HEK293T (cell line): ENCODE data around the gene SH3RF2.

ENCODE experiments used
- CTCF ChIA-PET: fragments of 350-600 bp; formaldehyde crosslinking; extraction: SDS; loops from one replicate; lab custom pipeline; 2021; ENCODE audit warnings: antibody characterized with exemption, inconsistent platforms; lab: Yijun Ruan, JAX
- POLR2A ChIA-PET: fragments of 350-600 bp; formaldehyde crosslinking; extraction: SDS; loops from one replicate; lab custom pipeline; 2020; ENCODE audit warnings: antibody characterized with exemption, inconsistent platforms; lab: Yijun Ruan, JAX
- DNase-seq: peaks from one replicate; pipeline ENCODE4 v3.0.0; 2012; ENCODE audit warnings: mixed read lengths; ENCODE audit errors: extremely low spot score
- ARNT ChIP-seq: fragments of 450-650 bp; IDR thresholded peaks from 2 replicates; pipeline ENCODE4 v1.6.1; 2017; ENCODE audit warnings: mild to moderate bottlenecking
- BHLHE40 ChIP-seq: fragments of 450-650 bp; IDR thresholded peaks from 2 replicates; pipeline ENCODE4 v1.6.1; 2016; ENCODE audit warnings: mild to moderate bottlenecking, moderate library complexity, borderline replicate concordance
- CTBP1 ChIP-seq: fragments of 450-650 bp; IDR thresholded peaks from 2 replicates; pipeline ENCODE4 v1.6.1; 2016; ENCODE audit warnings: borderline replicate concordance
- ELF4 ChIP-seq: fragments of 450-650 bp; IDR thresholded peaks from 2 replicates; pipeline ENCODE4 v1.6.1; 2017; ENCODE audit warnings: antibody characterized with exemption
- FOXA1 ChIP-seq: fragments of 450-650 bp; IDR thresholded peaks from 2 replicates; pipeline ENCODE4 v1.6.1; 2016; ENCODE audit warnings: mild to moderate bottlenecking
- FOXK2 ChIP-seq: fragments of 450-650 bp; IDR thresholded peaks from 2 replicates; pipeline ENCODE4 v1.6.1; 2016; ENCODE audit warnings: mild to moderate bottlenecking
- FOXM1 ChIP-seq: fragments of 450-650 bp; IDR thresholded peaks from 2 replicates; pipeline ENCODE4 v1.6.1; 2017; ENCODE audit warnings: mild to moderate bottlenecking, borderline replicate concordance
- HDGF ChIP-seq: fragments of 450-650 bp; IDR thresholded peaks from 2 replicates; pipeline ENCODE4 v1.6.1; 2017; ENCODE audit warnings: antibody characterized with exemption, borderline replicate concordance
- L3MBTL2 ChIP-seq: fragments of 450-650 bp; conservative IDR thresholded peaks from 2 replicates; pipeline ENCODE4 v1.6.1; 2016; ENCODE audit warnings: mild to moderate bottlenecking
- LEF1 ChIP-seq: fragments of 450-650 bp; IDR thresholded peaks from 2 replicates; pipeline ENCODE4 v1.6.1; 2017; ENCODE audit warnings: mild to moderate bottlenecking, borderline replicate concordance
- NFRKB ChIP-seq: fragments of 450-650 bp; IDR thresholded peaks from 2 replicates; pipeline ENCODE4 v1.6.1; 2016; ENCODE audit warnings: mild to moderate bottlenecking, moderate library complexity
- PKNOX1 ChIP-seq: fragments of 450-650 bp; IDR thresholded peaks from 2 replicates; pipeline ENCODE4 v1.6.1; 2016
- SP1 ChIP-seq: fragments of 450-650 bp; IDR thresholded peaks from 2 replicates; pipeline ENCODE4 v1.6.1; 2017
- SUZ12 ChIP-seq: fragments of 450-650 bp; IDR thresholded peaks from 2 replicates; pipeline ENCODE4 v1.6.1; 2016; ENCODE audit warnings: mild to moderate bottlenecking
- TARDBP ChIP-seq: fragments of 450-650 bp; IDR thresholded peaks from 2 replicates; pipeline ENCODE4 v1.6.1; 2016
- ZNF384 ChIP-seq: fragments of 450-650 bp; IDR thresholded peaks from 2 replicates; pipeline ENCODE4 v1.6.1; 2016

SH3RF2 gene

GRCh38 chr5:145978171-145978570 is 41.8 kb downstream of the SH3RF2 start:
- CTCF ChIA-PET, result no interaction called here
- DNase-seq, result no peak
- TF ChIP-seq BHLHE40, result no peak
- TF ChIP-seq ZNF384, result no peak
- no peak for TF ChIP-seq L3MBTL2
- TF ChIP-seq FOXM1, result no peak
- no peak for TF ChIP-seq FOXA1
- no peak for TF ChIP-seq LEF1
- TF ChIP-seq SUZ12, result no peak
- TF ChIP-seq FOXK2, result no peak
- TF ChIP-seq HDGF, result no peak
- TF ChIP-seq NFRKB, result no peak
- TF ChIP-seq ARNT, result no peak
- no peak for TF ChIP-seq PKNOX1
- POLR2A ChIA-PET, result no interaction called here

GRCh38 chr5:145978708-145979107 is 42.3 kb downstream of the SH3RF2 start:
- CTCF ChIA-PET, result no interaction called here
- no peak for DNase-seq
- POLR2A ChIA-PET, result no interaction called here
- TF ChIP-seq ELF4, result no peak
- TF ChIP-seq ARNT, result no peak
- no peak for TF ChIP-seq BHLHE40
- TF ChIP-seq SUZ12, result no peak
- TF ChIP-seq HDGF, result no peak
- TF ChIP-seq FOXA1, result no peak
- no peak for TF ChIP-seq NFRKB
- no peak for TF ChIP-seq CTBP1
- TF ChIP-seq ZNF384, result no peak
- TF ChIP-seq FOXM1, result no peak
- TF ChIP-seq LEF1, result no peak
- TF ChIP-seq FOXK2, result no peak
- no peak for TF ChIP-seq SP1

GRCh38 chr5:145979270-145980223 is 43.2 kb downstream of the SH3RF2 start:
- TF ChIP-seq ARNT (no peak), TARDBP (no peak), FOXM1 (no peak), LEF1 (no peak), L3MBTL2 (no peak), CTBP1 (no peak), SUZ12 (no peak), BHLHE40 (no peak), FOXA1 (no peak), ZNF384 (no peak)
- CTCF ChIA-PET, result interaction anchor here (0.6 to 1.1 kb wide), 4 partner anchors 36 to 277 kb away, joined by 3 to 5 read pairs (median 4); no protein-coding TSS in a partner anchor
- DNase-seq, result no peak
- POLR2A ChIA-PET, result no interaction called here

- TF ChIP-seq FOXM1 (no peak), HDGF (no peak), LEF1 (no peak), PKNOX1 (no peak), FOXA1 (no peak), ELF4 (no peak), NFRKB (no peak), SP1 (no peak), CTBP1 (no peak), FOXK2 (no peak), ARNT (no peak), SUZ12 (no peak), TARDBP (no peak), L3MBTL2 (no peak)
- CTCF ChIA-PET, result interaction anchor here (0.6 to 1.1 kb wide), 4 partner anchors 37 to 278 kb away, joined by 3 to 5 read pairs (median 4); no protein-coding TSS in a partner anchor
Measured at GRCh38 chr5:145980259-145980658, 43.9 kb downstream of the SH3RF2 start.

GRCh38 chr5:145980718-145981117 is 44.3 kb downstream of the SH3RF2 start:
- no peak for TF ChIP-seq TARDBP
- no peak for TF ChIP-seq SP1
- ChIA-PET POLR2A (no interaction called here), CTCF (interaction anchor here (0.6 to 1.1 kb wide), 5 partner anchors 11 to 278 kb away, joined by 3 to 4 read pairs (median 3); no protein-coding TSS in a partner anchor)
- DNase-seq, result no peak

More at GRCh38 chr5:145980259-145980658, 43.9 kb downstream of the SH3RF2 start:
- DNase-seq, result no peak
- POLR2A ChIA-PET, result no interaction called here

- TF ChIP-seq FOXK2, result no peak
- TF ChIP-seq TARDBP, result no peak
- TF ChIP-seq NFRKB, result no peak
- no peak for TF ChIP-seq SP1
- TF ChIP-seq ZNF384, result no peak
- TF ChIP-seq LEF1, result no peak
- no peak for TF ChIP-seq SUZ12
- CTCF ChIA-PET, result interaction anchor here (1.0 kb wide), 2 partner anchors 10 to 35 kb away, joined by 3 read pairs; no protein-coding TSS in a partner anchor
- DNase-seq, result no peak
- POLR2A ChIA-PET, result no interaction called here
Measured at GRCh38 chr5:145981589-145982571, 45.5 kb downstream of the SH3RF2 start.
